T-helper 2 cell treated with Interferon-gamma antibody and Interleukin-4, amounts not matched to agents 100 ng/mL and 5 ng/mL, for 36 hours (primary cell): Measurements from ENCODE around the gene MARCHF9. TPM values are rescaled to one million over a fixed set of nuclear protein-coding genes. Genes with fewer than 3 reads are reported as not detected.
"Not testable (repeated sequence)": the region's sequence is repeated elsewhere in the genome, so short reads cannot be mapped to it uniquely, and the experiment has no call there.

ENCODE experiments used
- intact Hi-C: fragments of 100-400 bp; cut with micrococcal nuclease; formaldehyde crosslinking; loops from one replicate; pipeline ENCODE4 v1.15.1; 2023
- total RNA-seq: library from RNA; stranded (reverse); gene quantifications from 2 replicates; pipeline ENCODE4 v1.2.3, GENCODE V29; 2022

MARCHF9 gene, protein sequence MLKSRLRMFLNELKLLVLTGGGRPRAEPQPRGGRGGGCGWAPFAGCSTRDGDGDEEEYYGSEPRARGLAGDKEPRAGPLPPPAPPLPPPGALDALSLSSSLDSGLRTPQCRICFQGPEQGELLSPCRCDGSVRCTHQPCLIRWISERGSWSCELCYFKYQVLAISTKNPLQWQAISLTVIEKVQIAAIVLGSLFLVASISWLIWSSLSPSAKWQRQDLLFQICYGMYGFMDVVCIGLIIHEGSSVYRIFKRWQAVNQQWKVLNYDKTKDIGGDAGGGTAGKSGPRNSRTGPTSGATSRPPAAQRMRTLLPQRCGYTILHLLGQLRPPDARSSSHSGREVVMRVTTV
- total RNA-seq, result 21.2 and 21.9 TPM in 2 replicates

DNA sequence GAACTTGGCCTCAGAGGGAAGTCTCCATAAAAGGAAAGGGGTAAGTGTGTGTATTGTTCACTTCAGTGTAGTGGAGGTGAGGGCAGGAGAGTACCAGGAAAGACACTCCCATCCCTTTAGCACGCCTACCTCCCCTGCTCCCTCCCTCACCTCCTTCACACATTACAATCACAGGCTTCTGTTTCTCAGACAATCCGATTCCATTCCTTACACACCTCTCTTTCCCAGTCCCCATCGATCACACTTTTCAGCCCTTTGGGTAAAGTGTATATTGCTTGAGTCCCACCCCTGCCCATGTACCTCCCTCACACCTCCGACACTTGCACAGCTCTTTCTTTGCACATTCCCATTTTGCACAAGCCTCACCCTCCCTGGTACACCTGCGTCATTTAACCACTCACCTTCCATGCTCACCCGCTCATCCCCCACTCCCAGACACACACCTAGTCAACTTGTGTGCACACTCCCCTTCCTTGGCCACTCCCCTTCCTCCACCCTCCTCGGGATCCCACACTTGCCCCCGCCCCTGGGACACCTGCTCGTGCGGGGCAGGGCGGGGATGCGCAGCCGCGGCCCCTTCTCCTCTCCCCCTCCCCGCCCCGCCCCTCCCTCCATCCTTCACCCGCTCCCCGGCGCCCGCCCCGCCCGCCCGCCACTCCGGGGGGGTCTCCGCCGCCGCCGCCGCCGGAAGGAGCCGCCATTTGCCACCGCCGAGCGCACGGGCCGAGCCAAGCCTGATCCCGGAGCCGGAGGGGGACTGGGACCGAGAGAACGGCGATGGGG lies at the start of gene MARCHF9:
TSS of gene MARCHF9 (plus strand) at position 693 of the 783 bp plus-strand sequence. CDS start 426 bp downstream, outside the sequence.
- intact Hi-C loops, result loop anchor here (1.0 to 10.0 kb wide), 6 partner anchors 28 to 1120 kb away; partner anchors contain the start of genes ARHGAP9, BAZ2A, CTDSP2 and PTGES3

GRCh38 chr12:57707250-57707649 lies 47.7 kb upstream of the MARCHF9 start:
- intact Hi-C loops, result no loop called here

DNA sequence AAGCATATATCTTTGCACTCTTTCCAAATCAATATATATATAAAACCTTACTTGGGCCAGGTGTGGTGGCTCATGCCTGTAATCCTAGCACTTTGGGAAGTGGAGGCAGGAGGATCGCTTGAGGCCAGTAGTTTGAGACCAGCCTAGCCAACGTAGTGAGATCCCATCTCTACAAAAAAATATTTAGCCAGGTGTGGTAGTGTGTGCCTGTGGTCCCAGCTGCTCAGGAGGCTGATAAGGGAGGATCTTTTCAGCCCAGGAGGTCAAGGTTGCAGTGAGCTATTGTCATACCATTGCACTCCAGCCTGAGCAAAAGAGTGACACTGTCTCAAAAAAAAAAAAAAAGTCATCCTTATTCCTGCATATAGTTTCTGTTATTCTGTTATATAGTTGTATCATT lies 46.6 kb upstream of the MARCHF9 start:
- intact Hi-C loops, result no loop called here

- intact Hi-C loops, result no loop called here
Measured at GRCh38 chr12:57712701-57713100, 42.2 kb upstream of the MARCHF9 start.

GRCh38 chr12:57713209-57713608 lies 41.7 kb upstream of the MARCHF9 start:
- intact Hi-C loops, result no loop called here

- intact Hi-C loops, result not testable (repeated sequence)
Measured at GRCh38 chr12:57715036-57715748, 39.7 kb upstream of the MARCHF9 start.

DNA sequence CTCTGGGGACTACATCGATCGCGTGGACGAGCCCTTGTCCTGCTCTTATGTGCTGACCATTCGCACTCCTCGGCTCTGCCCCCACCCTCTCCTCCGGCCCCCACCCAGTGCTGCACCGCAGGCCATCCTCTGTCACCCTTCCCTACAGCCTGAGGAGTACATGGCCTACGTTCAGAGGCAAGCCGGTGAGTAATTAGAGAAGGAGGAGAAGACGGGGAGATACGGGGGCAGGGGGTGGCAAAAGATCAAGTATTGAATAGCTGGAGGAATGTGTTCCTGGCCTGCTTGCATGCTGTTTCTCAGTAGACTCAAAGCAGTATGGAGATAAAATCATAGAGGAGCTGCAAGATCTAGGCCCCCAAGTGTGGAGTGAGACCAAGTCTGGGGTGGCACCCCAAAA lies 39.1 kb upstream of the MARCHF9 start:
- intact Hi-C loops, result no loop called here

- intact Hi-C loops, result no loop called here
Measured at GRCh38 chr12:57716305-57716704, 38.6 kb upstream of the MARCHF9 start.

GRCh38 chr12:57717131-57717530 lies 37.8 kb upstream of the MARCHF9 start:
- intact Hi-C loops, result no loop called here

DNA sequence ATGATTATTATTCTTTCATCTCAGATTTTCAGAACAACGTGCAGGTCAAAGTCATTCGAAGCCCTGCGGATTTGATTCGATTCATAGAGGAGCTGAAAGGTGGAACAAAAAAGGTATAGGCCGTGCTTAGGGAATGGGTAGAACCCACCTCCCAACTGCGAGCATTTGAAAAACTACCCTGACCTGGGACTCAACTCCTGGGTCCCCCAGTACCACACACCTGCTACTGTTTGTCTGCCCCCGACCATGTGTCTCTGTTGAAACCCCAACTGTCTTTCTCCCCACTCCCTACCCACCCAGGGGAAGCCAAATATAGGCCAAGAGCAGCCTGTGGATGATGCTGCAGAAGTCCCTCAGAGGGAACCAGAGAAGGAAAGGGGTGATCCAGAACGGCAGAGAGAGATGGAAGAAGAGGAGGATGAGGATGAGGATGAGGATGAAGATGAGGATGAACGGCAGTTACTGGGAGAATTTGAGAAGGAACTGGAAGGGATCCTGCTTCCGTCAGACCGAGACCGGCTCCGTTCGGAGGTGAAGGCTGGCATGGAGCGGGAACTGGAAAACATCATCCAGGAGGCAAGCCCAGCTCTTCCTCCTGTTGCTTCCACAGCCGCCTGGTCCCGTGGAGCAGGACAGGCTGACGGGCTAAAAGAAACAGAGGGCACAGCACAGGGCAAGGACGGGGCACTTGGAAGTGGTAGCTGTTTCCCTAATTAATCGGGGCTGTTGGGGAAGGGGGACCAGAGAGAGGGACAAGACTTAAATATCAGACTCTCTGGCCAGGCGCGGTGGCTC lies 36.9 kb upstream of the MARCHF9 start:
- intact Hi-C loops, result no loop called here

GRCh38 chr12:57718641-57719528 lies 36.0 kb upstream of the MARCHF9 start:
- intact Hi-C loops, result no loop called here

DNA sequence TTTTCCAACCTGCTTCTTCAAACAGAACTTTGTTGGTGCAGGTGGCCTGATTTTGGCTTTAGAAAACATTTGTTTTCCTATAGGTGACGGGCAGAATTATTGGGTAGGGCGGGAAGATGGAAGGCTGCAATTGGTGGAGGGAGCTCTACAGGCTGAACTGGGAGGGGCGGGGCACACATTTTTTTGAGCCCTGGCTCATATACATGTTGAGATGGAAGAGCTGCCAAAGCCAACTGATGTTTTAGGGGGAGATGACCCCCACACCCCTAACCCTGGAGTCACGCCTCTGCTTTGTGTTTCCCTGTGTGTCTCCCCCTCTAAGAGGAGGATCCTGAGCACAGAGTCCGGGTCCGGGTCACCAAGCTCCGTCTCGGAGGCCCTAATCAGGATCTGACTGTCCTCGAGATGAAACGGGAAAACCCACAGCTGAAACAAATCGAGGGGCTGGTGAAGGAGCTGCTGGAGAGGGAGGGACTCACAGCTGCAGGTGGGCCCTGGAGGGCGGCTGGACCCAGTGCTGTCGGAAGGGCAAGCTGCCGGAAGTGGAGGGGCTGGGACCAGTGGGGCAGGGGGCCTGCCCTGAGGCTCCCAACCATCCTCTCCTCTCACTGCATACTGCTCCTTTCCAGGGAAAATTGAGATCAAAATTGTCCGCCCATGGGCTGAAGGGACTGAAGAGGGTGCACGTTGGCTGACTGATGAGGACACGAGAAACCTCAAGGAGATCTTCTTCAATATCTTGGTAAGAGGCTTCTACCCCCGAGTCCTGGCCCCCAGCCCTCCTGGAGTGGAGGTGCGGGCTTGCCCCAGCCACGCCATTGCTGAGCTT lies 34.9 kb upstream of the MARCHF9 start:
- intact Hi-C loops, result no loop called here

DNA sequence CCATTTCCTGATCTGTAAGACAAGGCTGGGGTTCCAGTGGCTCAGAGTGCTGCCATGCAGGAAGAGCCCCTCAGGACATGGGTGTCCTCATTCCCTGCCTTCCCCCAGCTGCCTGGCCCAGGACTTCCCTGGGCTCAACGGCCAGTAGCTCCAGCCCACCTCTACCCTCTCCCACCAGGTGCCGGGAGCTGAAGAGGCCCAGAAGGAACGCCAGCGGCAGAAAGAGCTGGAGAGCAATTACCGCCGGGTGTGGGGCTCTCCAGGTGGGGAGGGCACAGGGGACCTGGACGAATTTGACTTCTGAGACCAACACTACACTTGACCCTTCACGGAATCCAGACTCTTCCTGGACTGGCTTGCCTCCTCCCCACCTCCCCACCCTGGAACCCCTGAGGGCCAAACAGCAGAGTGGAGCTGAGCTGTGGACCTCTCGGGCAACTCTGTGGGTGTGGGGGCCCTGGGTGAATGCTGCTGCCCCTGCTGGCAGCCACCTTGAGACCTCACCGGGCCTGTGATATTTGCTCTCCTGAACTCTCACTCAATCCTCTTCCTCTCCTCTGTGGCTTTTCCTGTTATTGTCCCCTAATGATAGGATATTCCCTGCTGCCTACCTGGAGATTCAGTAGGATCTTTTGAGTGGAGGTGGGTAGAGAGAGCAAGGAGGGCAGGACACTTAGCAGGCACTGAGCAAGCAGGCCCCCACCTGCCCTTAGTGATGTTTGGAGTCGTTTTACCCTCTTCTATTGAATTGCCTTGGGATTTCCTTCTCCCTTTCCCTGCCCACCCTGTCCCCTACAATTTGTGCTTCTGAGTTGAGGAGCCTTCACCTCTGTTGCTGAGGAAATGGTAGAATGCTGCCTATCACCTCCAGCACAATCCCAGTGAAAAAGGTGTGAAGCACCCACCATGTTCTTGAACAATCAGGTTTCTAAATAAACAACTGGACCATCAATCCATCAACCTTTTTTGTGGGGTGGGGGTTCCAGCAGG lies 34.0 kb upstream of the MARCHF9 start:
- intact Hi-C loops, result no loop called here

DNA sequence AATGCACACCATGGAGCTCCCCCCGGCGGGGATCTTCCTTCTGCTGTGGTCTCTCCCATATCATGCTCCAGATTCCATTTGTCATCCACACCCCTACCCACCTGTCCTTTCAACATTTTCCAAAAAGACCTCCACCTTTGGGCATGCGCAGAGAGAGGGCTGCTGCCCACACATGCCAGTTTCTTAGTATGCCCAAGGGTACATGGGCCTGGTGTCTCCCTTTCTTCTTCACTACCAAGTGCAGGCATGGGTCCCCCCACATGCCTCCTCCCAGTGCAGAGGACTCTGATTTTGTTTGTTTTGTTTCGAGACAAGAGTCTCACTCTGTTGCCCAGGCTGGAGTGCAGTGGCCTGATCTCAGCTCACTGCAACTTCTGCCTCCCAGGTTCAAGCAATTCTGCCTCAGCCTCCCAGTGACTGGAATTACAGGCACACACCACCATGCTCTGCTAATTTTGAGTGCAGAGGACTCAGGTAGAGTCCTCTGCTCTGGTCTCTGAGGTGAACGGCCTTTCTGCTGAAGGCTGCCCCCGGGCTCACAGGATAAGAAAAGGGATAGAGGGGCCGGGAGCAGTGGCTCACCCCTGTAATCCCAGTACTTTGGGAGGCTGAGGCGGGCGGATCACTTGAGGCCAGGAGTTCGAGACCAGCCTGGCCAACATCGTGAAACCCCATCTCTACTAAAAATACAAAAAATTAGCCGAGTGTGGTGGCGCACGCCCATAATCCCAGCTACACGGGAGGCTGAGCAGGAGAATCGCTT lies 32.9 kb upstream of the MARCHF9 start:
- intact Hi-C loops, result not testable (repeated sequence)

DNA sequence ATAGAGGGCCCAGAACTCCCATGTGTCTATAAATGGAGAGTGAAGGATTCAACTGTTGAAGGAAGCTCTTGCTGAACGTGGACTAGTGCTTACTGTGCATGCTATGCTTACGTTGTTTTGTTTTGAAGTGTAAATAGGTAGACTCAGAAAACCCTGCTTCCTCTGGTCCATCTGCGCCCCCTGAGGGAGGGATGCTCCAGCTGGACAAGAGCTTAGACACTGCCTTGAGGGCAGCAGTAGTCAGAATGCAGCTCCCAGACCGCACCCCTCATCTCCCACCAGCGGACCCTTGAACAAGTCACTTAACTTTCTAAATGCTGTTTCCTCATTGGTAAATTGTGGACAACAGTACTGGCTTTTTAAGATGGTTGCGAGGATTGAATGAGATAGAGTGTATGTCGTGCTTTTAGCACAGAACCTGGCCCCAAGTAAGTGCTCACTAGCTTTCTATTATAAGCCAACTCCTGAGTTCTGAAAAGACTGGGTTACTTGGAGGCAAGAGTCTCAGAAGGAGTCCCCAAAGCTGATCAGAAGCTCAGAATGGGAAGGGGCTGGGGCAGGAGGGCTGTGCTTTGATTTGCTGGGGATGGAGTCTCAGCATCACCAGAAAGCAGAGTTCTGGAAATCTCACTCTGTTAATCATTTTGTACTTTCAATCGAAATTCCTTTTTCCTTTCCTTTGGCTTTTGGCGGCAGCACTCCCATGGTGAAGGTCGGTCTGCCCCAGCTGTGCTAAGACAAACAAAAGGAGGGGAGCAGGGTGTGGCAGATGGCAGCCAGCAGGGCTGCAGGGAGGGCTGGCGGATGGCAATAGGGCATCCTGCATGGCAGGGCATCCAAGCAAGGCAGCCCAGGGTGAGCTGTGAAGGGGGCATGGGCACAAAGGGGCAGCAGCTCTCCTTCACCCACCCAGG lies 31.9 kb upstream of the MARCHF9 start:
- intact Hi-C loops, result no loop called here

DNA sequence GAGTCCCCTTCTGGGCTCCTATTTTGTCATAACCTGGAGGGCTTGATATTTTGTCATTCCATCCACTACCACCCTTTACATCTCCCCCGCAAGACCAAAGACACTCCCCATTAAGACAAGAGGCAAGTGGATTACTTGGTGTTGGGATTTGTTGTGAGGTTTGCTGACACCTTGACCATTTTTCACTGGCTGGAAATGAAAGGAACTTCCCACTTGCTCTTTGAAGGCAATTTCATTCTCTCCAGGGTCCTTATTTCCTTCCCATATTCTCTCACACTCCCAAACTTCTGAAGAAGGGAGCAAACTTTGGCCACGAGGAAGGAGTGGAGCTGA lies 31.3 kb upstream of the MARCHF9 start:
- intact Hi-C loops, result no loop called here
